ENCODE results near the gene PLEKHF1.

- TF ChIP-seq CTCF (conservative IDR thresholded peaks at IDR 0.05; ENCODE audit: low read depth in 2 of 2) (no peak), POLR2AphosphoS5 (IDR thresholded peaks at IDR 0.05; ENCODE audit: low read depth) (no peak)
Observed at GRCh38 chr19:29634002-29634401, 31.3 kb upstream of the PLEKHF1 start.

Measured in GM23338 (cell line).